OCI-LY1 (cell line): ENCODE data around the gene CDC42.

Experiments
- H2AFZ ChIP-seq: fragments of 200-600 bp; sonication (generic), shearing (Covaris generic); 2 replicates; pipeline ENCODE4 v1.6.0; 2014; ENCODE audit warnings: antibody characterized with exemption, mild to moderate bottlenecking, low read length
- H3F3A ChIP-seq: fragments of 200-600 bp; sonication (generic), shearing (Covaris generic); 2 replicates; pipeline ENCODE4 v1.6.0; 2014; ENCODE audit warnings: mild to moderate bottlenecking, antibody characterized with exemption, low read length, moderate library complexity; ENCODE audit not compliant: insufficient read depth
- H3K27ac ChIP-seq: fragments of 200-600 bp; sonication (generic); 2 replicates; pipeline ENCODE4 v1.5.1; 2014; ENCODE audit warnings: low read length, mixed run types, mild to moderate bottlenecking, low read depth; ENCODE audit not compliant: poor library complexity, severe bottlenecking
- H3K27me3 ChIP-seq: fragments of 200-600 bp; sonication (generic); 2 replicates; pipeline ENCODE4 v1.6.0; 2014; ENCODE audit warnings: antibody characterized with exemption, mild to moderate bottlenecking, low read length, moderate library complexity; ENCODE audit not compliant: insufficient read depth
- H3K36me3 ChIP-seq: fragments of 200-600 bp; sonication (generic); 2 replicates; pipeline ENCODE4 v1.6.1; 2014; ENCODE audit warnings: mild to moderate bottlenecking, antibody characterized with exemption, low read length, moderate library complexity, mixed read lengths; ENCODE audit not compliant: insufficient read depth
- H3K4me1 ChIP-seq: fragments of 200-600 bp; sonication (generic); 2 replicates; pipeline ENCODE4 v1.5.1; 2014; ENCODE audit warnings: mild to moderate bottlenecking, low read length, moderate library complexity; ENCODE audit not compliant: insufficient read depth, severe bottlenecking
- H3K4me2 ChIP-seq: fragments of 200-600 bp; sonication (generic), shearing (Covaris generic); 2 replicates; pipeline ENCODE4 v1.6.1; 2014; ENCODE audit warnings: low read length
- H3K4me3 ChIP-seq: fragments of 200-600 bp; sonication (generic); 2 replicates; pipeline ENCODE4 v1.5.1; 2014; ENCODE audit warnings: low read length, low read depth, mild to moderate bottlenecking, mixed read lengths; ENCODE audit not compliant: poor library complexity, severe bottlenecking
- H3K79me2 ChIP-seq: fragments of 200-600 bp; shearing (Covaris generic); 2 replicates; pipeline ENCODE4 v1.6.1; 2016; ENCODE audit warnings: mixed run types, low read length, mixed read lengths; ENCODE audit not compliant: insufficient read depth
- H3K9ac ChIP-seq: fragments of 200-600 bp; sonication (generic), shearing (Covaris generic); 2 replicates; pipeline ENCODE4 v1.6.1; 2014; ENCODE audit warnings: mild to moderate bottlenecking, low read length, mixed read lengths
- H3K9me2 ChIP-seq: fragments of 200-600 bp; sonication (generic), shearing (Covaris generic); 2 replicates; pipeline ENCODE4 v1.6.1; 2014; ENCODE audit warnings: low read depth, mild to moderate bottlenecking, low read length, mixed read lengths
- H3K9me3 ChIP-seq: fragments of 200-600 bp; shearing (Covaris generic); 2 replicates; pipeline ENCODE4 v1.6.1; 2014; ENCODE audit warnings: low read length, mixed read lengths
- H4K20me1 ChIP-seq: fragments of 200-600 bp; sonication (generic), shearing (Covaris generic); 2 replicates; pipeline ENCODE4 v1.6.0; 2016; ENCODE audit warnings: mild to moderate bottlenecking, low read length; ENCODE audit not compliant: insufficient read depth
- EZH2 ChIP-seq: fragments of 200-600 bp; sonication (generic), shearing (Covaris generic); IDR thresholded peaks from 2 replicates; pipeline ENCODE4 v1.8.0; 2017; ENCODE audit warnings: borderline replicate concordance, mixed run types, mild to moderate bottlenecking, antibody characterized with exemption, low read length, moderate library complexity, mixed read lengths
- TF ChIP-seq, protein P1 (sequence below): fragments of 200-600 bp; sonication (generic), shearing (Covaris generic); IDR thresholded peaks from 2 replicates; pipeline ENCODE4 v1.5.1; 2017; ENCODE audit warnings: mild to moderate bottlenecking, antibody characterized with exemption, low read length, moderate library complexity, mixed read lengths

CDC42 gene

DNA sequence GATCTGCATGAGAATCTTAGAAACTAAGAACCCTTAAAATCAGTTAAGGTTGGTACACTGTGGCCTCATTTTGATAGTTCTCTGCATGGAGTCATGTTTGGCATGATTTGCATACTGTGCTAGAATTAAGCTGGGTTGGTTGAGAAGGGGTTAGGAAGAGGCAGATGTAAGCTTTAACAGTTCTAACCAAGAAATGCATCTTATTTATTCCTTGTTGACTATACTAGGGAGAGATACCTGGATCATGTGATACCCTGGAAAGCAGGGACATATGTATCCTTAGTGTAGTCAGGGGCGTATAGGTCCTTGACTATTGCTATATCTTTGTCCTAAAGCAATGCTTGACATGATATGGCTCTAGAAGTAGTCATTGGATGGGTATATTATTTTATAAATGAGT is 41.0 kb downstream of the CDC42 start:
- peaks cover 86% of the 10 kb centered on the region for H3K36me3 ChIP-seq

DNA sequence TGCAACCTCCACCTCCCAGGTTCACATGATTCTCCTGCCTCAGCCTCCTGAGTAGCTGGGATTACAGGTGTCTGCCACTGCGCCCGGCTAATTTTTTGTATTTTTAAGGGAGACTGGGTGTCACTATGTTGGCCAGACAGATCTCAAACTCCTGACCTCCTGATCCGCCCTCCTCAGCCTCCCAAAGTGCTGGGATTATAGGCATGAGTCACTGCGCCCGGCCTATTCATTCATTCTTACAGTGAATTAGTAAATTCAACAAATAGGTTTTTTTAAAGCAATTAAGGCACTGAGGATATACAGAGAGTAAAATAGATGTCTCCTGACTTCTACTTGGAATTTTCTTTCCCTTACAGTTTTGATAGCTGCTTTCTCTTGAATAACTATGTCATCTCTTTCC is 43.5 kb downstream of the CDC42 start:
- H3K36me3 ChIP-seq, result peaks cover 77% of the 10 kb centered on the region
- H3K27ac ChIP-seq, result no peak overlapping the region
- no peaks in the 10 kb centered on the region for H3K9me3 ChIP-seq
- 0 out of 2 replicates have a peak, but pooled peaks cover 5% of the 10 kb centered on the region for H3F3A ChIP-seq
- TF ChIP-seq EZH2, result no peak
- TF ChIP-seq, protein P1, sequence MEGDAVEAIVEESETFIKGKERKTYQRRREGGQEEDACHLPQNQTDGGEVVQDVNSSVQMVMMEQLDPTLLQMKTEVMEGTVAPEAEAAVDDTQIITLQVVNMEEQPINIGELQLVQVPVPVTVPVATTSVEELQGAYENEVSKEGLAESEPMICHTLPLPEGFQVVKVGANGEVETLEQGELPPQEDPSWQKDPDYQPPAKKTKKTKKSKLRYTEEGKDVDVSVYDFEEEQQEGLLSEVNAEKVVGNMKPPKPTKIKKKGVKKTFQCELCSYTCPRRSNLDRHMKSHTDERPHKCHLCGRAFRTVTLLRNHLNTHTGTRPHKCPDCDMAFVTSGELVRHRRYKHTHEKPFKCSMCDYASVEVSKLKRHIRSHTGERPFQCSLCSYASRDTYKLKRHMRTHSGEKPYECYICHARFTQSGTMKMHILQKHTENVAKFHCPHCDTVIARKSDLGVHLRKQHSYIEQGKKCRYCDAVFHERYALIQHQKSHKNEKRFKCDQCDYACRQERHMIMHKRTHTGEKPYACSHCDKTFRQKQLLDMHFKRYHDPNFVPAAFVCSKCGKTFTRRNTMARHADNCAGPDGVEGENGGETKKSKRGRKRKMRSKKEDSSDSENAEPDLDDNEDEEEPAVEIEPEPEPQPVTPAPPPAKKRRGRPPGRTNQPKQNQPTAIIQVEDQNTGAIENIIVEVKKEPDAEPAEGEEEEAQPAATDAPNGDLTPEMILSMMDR, result no peak
- no peak overlapping the region for H2AFZ ChIP-seq
- no peaks in the 10 kb centered on the region for H3K4me1 ChIP-seq
- H3K4me3 ChIP-seq, result no peak overlapping the region
- H3K4me2 ChIP-seq, result no peak overlapping the region
- no peaks in the 10 kb centered on the region for H3K27me3 ChIP-seq
- no peaks in the 10 kb centered on the region for H3K9me2 ChIP-seq
- no peaks in the 10 kb centered on the region for H3K79me2 ChIP-seq
- no peaks in the 10 kb centered on the region; the same call in 1 of the 2 replicates for H4K20me1 ChIP-seq
- H3K9ac ChIP-seq, result no peak overlapping the region

More for the DNA sequence above, 41.0 kb downstream of the CDC42 start:
- no peaks in the 10 kb centered on the region for H3K9me3 ChIP-seq
- H3K9me2 ChIP-seq, result no peaks in the 10 kb centered on the region
- H3K79me2 ChIP-seq, result peaks cover 24% of the 10 kb centered on the region
- H2AFZ ChIP-seq, result no peak overlapping the region
- H3K27me3 ChIP-seq, result no peaks in the 10 kb centered on the region
- H4K20me1 ChIP-seq, result peaks cover 2% of the 10 kb centered on the region; the same call in 1 of the 2 replicates
- no peak overlapping the region for H3K4me3 ChIP-seq
- no peak overlapping the region for H3K4me2 ChIP-seq
- TF ChIP-seq EZH2, result no peak
- TF ChIP-seq, protein P1, result no peak
- H3K9ac ChIP-seq, result no peak overlapping the region
- H3K27ac ChIP-seq, result no peak overlapping the region
- peaks cover 16% of the 10 kb centered on the region for H3K4me1 ChIP-seq
- no peaks in the 10 kb centered on the region for H3F3A ChIP-seq

DNA sequence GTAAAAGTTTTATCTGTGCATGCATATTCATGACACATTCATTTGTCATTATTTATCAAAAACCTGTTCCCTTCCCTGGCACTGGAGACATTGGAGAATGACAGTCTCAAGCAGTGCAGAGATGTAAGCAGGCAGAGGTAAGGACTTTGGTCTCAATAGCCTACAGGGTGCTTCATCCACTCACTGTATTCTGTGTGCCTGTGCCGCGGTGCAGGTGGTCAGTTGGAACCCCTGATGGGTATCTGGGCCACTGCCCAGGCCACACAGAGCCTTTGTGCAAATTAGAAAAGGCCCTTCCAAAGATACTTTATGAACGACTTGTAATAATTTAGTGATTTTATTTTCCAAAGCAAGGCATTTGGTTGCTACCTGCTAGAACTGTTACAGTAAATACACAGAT is 44.0 kb downstream of the CDC42 start:
- Histone ChIP-seq H3K4me1 (no peaks in the 10 kb centered on the region), H4K20me1 (no peaks in the 10 kb centered on the region; the same call in 1 of the 2 replicates), H2AFZ (no peak overlapping the region), H3K79me2 (no peaks in the 10 kb centered on the region), H3F3A (0 out of 2 replicates have a peak, but pooled peaks cover 5% of the 10 kb centered on the region), H3K9me2 (no peaks in the 10 kb centered on the region), H3K27me3 (no peaks in the 10 kb centered on the region), H3K27ac (no peak overlapping the region), H3K4me2 (no peak overlapping the region), H3K9me3 (no peaks in the 10 kb centered on the region), H3K9ac (no peak overlapping the region), H3K4me3 (no peak overlapping the region), H3K36me3 (peaks cover 74% of the 10 kb centered on the region)
- TF ChIP-seq, protein P1, result no peak
- no peak for TF ChIP-seq EZH2
